Fibroblast of upper back skin (primary cell): ENCODE measurements around the gene ATP8A2.
"Not testable (repeated sequence)": the region's sequence is repeated elsewhere in the genome, so short reads cannot be mapped to it uniquely, and the experiment has no call there.

Experiments used
- DNase-seq: peaks from one replicate; pipeline ENCODE4 v3.0.0-alpha.2; 2013

The ATP8A2 gene

DNA sequence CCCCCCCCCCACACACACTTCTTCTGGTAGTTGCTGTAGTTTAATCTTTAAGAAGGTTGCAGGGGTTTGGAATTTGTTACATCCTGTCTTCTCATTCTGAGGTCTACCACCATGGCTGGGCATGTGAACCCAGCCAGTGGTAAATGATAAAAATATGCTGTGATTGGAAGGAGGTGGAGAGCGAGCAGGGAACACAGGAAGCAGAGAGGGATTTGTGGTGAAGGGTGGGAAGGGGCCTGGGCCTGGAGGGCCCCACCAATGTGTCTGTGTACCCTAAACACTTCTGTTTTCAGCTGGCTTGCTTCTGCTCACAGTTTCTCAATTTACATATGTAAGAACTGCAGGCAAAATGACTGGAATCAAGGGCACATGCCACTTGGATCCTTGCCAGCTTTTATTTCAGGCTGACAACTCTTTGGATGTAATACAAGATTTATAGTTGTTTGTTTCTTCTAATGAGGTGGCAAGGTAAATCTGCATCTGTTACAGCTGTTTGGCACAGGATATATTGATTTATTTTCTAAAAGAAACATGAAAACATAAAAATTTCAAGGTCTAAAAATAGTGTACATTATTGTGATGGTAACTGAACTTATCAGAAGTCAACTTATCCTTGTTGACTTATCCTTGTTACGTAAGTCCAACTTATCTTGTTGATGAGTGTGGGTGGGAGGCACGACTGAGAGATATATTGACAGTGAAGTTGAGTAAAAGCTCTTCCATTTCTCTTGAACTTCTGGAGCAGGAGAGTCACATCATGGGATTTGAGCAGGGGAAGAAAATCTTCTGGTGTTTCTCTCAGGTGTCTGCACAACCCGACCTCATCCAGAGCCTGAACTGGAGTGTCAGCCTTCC lies 366.8 kb downstream of the ATP8A2 start:
- DNase-seq, result peak; percentile 78

DNA sequence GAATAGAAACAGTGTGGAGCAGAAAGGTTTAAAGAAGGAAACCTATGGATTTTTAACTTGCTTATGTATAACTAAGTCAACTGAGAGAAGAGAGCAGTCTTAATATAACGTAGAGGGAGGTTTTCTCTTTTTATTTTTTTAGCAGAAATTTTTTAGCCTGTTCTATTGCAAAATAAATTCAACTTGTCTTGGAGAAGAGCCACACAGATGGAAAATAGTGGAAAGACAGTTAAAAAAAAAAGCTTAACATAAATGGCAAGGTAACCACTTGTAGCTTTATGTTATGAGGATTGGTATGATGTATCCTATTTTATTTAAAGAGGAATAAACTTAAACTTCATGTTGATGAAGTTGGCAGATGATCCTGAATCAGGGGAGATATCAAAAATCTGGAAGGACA lies 367.6 kb downstream of the ATP8A2 start:
- DNase-seq, result no peak

DNA sequence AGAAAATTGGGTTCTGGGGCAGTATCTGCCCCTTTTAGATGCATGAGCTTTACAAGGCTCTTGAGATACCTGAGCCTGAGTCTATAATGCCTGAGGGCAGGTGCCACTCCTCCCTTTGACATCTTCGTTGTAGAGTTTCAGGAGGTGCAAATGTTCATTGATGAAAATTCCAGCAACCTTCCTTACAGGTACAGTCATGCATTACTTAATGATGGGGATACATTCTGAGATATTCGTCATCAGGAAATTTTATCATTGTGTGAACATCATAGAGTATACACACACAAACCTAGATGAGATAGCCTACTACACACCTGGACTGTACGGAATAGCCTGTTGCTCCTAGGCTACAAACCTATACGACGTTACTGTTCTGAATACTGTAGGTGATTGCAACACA lies 370.0 kb downstream of the ATP8A2 start:
- DNase-seq, result no peak

DNA sequence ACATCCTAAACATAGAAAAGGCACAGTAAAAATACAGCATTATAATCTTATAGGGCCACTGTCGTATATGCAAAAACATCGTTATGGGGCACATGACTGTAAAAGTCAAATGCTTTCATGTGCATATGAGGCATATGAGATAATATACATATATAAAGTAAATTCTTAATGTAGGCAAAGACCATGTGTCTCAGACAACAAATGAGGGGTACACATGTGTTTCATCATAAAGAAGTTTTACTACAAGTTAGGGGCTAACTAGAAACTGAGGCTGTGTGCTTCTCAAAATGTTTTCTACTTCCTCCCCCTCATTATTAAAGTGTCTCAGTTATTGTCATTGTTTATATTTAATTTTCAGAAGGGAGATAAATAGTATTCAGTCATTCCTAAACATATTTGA lies 370.4 kb downstream of the ATP8A2 start:
- DNase-seq, result no peak

DNA sequence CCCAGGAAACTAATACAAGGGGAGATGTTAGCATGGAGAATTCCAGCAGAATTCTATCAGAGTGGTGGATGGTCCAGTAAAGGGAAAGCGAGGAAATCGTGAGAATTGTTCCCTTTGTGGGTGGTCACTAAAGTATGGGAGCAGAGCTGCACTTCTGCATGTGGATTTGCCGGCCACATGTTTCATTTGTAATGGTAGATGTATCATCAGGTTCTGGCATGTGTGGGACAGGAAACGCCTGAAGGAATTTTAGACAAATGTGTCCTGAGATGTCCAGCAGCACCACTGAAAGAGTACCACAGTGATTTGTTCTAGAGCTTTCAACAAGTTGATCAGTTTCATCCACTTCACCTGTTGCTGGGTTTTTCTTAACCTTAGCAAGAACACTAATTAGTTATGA lies 371.6 kb downstream of the ATP8A2 start:
- peak; percentile 51 for DNase-seq

DNA sequence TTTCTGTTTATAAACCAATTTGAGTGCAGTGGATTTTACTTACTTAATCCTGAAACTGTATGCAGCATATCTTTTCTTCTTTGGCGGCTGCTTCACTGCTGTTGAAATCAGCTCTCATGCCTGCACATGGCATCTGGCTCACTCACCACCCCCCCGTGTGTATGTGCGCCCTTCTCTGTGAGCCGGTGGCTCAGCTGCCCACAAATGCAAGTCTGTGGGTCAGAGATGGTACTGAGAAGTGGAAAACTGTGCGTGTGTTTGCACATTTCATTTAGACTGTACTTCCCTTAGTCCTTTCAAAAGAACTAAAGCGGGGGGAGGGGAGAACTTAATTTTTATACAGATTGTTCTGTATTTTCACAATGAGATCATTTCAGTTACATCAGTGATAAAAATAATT lies 372.4 kb downstream of the ATP8A2 start:
- DNase-seq, result no peak

DNA sequence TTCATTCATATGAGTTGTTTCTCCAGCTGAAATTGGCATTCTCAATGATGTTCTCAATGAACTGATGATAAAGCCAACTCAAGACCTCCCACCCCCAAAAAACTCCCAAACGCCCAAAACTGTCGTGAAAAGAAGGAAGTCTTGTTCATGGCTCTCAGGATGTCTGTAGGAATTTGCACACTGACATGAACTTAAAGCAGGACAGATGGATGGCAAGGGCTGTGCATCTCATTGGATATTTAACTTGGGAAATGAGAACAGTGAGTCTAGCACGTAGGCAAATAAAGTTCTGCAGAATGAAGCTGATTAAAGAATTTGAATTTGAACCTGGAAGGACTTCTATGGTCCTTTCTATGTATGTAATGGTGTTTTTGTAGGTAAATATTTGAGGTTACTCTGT lies 374.4 kb downstream of the ATP8A2 start:
- no peak for DNase-seq

DNA sequence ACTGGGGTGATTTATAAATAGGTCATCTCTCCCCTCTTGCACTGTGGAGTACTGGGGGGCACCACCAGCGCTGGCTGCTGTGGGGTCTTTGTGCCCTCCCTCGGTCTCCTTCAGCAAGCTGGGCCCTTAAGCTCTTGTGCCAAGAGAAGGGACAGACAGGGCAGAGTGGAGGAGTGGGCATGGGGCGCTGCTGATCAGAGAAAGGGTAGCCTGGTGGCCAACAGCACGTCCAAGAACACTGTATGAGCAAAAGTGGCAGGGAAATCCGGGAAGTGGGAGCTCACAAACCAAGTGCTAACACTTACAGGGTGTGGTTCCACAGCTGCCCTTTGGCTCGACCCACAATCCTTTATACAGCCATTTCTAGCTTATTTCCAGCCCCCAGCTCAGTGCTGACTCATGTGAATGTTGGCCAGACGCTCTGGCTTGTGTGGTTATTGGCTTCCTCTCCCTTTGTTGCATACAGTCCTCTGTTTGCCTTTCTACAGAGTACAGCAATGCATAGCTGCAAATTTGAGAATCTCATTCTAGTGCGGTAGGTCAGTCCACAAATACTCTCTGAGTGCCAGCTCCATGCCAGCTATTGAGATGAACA lies 381.3 kb downstream of the ATP8A2 start:
- peak; percentile 92 for DNase-seq

DNA sequence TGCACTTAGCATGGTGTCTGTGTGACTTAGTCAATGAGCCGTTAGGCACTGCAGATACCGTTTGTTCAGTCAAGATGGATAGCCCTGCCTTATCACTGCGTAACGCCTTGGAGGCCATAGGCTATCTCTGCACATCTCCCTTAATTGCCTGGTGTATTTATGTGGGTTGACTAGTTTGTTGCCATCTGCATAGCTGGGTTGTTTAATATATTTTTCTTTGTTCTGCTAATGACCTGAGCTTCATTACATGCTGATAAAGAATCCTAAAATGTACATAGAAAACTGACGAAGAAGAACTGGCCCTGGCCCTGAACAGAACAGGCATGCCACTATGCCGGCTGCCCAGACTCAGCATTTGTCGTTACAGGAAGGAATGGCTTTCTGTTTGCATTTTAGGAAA lies 382.2 kb downstream of the ATP8A2 start:
- DNase-seq, result no peak

DNA sequence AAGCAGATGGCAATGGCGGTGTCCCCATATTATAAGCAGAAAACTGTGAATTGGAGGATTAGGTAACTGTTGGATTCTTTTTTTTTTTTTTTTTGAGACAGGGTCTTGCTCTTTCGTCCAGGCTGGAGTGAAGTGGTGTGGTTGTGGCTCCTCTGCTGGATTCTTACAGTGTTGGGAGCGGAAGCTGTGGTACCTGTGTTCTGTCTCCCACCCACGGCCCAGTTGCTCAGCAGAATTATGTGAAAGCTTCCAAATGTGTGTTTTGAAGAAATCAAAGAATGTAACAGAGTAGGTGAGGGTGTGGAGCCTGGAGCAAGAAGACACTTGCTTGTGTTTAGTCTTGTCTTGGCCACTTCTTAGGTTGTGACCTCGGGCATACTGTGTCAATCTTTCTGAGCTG lies 384.5 kb downstream of the ATP8A2 start:
- no peak for DNase-seq

DNA sequence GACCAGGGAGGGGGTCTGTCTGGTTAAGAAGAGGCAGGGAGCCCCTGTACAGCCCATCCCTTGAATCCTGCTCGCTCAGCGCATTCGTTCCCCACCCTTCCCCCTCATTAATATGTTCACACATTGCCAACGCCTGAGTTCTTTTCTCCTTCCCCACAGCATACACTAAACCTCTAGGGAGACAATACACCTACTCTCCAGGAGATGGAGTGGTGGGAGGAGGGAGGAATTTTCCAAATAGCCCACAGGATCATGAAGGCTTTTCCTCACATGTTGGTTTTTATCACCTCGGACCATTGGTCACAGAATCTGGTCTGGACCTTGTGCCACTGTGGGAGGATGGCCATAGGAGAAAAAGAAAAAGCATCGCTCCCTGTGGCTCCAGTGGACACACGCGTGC lies 385.1 kb downstream of the ATP8A2 start:
- no peak for DNase-seq

DNA sequence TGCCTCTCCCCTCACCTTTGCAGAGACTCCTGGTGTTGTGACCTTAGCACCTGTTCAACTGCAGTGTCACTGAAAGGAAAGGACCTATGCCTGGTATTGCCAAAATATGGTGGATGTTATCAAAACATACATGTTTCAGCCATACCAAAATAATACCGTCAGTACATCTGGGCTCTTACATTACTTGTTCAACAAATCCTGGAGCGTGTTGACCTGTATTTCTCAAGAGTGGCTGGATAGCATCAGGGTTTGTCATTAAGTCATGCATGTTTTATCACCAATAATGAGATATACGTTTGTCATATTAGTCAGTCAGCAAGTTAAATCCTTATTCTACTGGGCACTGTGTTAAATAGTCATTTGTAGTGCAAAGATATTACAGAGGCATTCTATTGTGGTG lies 389.3 kb downstream of the ATP8A2 start:
- no peak for DNase-seq

DNA sequence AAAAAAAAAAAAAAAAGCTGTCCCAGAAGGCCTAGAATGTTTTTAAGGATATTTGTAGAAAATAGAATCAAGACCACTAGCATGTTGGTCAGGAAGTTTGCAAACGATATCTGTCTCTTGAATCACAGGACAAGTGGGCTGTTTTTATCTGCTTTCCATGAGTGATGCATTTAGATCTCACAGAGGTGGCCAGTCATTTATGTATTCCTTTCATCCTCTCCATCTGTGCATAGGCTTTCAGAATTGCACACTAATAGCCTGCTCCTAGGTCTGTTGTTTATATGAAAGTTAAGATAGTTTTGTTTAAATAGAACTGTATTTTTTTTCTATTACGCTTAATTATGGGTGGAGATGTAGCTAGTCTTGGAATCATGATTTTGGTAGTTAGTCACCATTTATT lies 390.5 kb downstream of the ATP8A2 start:
- DNase-seq, result no peak

DNA sequence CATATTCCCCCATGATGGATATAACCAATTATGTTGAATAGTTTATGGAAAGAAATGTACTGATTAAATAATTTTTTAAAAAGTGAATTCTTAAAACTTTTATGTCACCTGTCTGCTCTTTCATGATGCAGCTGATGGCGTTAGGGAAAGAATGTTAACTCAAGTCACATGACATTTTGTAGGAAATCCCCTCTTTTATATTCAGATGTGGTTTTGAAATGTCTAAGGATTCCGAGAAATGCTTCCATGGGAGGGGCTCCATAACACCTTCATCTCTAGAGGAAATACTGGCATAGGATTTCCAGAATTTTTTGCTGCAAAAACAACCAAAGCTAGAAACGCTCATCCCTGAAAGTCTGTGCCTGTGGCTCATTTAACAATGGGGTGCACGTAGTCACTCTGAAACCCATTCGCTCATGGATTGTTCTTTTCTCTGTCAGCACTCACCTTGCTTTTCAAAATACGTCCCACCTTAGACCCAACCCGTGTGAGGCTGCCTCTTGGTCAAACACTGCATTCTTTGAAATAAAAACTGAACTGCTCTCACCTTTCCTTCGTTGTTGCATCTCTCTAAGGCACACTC lies 391.1 kb downstream of the ATP8A2 start:
- no peak for DNase-seq

DNA sequence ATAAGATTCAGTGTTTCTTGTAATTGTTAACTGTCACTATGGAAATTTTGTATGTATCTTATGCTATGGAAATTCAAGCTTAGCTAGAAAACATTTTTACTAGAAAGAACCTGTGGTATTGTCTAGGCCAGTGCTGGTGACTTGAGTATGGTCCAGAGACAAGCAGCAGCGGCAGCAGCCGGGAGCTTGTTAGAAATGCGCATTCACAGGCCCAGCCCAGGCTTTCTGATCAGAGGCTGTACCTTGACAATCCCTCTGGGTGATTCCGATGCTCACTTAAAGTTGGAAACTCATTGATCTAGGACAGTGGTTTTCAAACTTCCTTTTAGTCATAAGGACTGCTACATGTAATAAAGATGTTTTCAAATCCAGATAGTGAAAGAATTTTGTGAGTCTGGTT lies 392.6 kb downstream of the ATP8A2 start:
- no peak for DNase-seq

DNA sequence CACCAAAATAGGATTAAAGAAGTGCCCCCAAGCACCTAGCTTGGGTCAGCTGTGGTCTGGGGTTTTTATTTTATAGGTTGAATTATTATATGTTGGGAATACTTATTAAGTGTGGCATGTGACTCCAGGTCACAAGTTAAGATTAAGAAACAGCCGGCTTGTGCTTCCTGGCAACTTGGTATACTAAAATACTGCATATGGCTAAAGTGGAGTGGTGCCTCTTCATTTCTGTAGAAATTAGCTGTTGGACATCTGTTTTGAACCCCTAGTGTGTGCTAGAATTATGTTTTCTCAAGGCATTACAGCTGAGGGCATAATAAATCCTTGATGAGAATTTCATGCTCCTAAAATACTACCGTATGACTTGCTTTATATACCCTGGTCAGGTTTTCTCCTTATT lies 393.5 kb downstream of the ATP8A2 start:
- DNase-seq, result no peak

DNA sequence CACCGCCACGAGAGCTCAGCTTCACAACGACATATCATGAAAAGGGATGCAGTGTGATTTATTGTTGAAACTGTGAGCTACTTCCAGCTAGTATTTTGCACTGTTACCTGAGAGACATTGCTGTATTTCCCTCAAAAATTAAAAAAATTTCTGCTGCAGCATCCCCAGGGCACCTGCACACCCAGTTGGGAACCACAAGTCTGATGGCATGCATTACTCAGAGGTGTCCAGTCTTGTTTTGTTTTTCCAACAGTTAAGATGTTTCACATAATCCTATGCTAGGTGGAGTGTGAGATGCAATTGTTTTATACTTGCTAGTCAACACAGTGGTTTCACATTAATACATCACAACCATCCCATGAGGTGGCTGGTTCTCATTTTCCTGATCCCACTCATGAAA lies 394.8 kb downstream of the ATP8A2 start:
- DNase-seq, result no peak

DNA sequence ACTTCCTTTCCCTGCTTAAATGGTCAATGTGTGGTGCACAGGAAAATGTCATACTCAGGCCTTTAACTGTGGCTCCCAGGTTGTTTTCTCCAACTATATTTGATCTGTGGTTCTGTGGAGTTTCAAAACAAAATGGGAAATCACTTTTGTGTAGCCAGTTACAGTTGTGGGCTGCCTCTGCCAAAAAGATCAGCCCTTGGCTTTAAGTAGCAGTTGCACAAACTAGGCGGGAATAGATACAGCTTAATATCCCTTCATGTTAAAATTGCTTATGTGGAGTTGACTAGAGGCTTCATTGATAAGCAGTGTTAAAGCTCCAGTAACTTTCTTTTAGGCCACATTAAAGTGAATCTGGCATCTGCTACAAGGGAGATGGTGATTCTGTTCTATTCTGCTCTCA lies 395.2 kb downstream of the ATP8A2 start:
- no peak for DNase-seq

DNA sequence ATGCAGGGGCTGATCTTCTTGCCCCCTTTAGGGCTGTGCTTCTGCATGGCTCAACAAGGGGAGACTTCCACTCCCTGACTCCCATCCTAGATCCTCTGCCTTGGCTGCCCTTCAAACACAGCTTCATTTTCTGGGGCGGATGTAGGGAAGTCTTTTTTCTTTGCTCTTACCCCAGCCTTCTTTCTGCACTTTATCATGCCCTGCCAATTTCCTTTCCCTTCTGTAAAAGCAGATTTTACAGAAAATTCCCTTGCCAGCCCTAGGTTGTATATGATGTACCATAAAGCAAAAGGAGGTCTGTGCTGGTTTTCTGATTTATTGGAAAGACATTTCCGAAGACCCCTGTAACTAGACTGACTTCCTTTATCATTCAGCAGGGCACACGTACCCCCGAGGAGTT lies 396.6 kb downstream of the ATP8A2 start:
- DNase-seq, result no peak

DNA sequence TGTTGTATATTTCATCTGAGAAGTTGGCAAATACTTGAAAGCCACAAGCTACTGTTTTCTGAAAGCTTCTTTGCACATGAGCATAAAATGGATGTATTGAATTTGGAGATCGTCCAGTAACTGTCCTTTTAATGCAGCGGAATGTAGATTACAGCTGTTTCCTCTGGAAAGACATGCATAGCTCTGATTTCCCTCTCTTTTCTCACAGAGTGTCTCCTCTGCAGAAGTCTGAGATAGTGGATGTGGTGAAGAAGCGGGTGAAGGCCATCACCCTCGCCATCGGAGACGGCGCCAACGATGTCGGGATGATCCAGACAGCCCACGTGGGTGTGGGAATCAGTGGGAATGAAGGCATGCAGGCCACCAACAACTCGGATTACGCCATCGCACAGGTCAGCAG lies 397.1 kb downstream of the ATP8A2 start:
- peak; percentile 71 for DNase-seq

DNA sequence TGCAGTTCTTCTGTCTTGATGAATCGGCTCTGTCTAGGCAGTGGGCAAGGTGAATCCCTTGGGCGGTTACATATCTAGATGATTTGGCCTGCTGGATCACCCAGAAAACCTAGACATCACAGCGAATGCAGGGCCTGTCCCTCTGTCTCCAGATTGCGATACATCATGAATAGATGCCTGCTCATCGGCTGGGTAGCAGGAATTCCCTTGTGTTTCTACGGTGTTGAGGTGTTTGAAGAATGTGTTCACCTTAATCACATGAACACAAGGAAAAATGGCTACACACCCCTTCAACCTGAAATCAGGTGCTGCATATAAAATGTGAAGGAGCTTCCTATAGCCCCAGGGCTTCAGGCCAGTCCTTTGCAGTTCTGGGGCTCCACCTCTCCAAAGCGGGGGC lies 398.8 kb downstream of the ATP8A2 start:
- DNase-seq, result no peak

DNA sequence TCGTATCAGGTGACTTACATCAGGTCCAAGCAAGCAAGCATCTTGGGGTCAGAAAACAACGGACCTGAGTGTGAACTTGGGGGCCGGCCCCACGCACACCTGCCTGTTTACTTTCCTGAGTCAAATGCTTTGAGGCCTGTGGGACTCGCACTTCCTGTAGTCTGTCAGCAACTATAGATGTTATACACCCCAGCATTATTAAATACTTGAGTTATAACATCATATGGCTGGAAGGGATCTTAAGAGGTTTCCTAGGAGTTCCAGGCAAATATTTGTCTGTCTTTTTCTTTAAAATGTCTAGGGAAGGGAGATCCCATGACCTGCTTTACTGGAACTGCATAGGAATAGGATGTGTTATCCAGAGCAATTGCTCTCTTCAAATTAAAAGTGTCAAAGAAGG lies 399.4 kb downstream of the ATP8A2 start:
- peak; percentile 63 for DNase-seq

DNA sequence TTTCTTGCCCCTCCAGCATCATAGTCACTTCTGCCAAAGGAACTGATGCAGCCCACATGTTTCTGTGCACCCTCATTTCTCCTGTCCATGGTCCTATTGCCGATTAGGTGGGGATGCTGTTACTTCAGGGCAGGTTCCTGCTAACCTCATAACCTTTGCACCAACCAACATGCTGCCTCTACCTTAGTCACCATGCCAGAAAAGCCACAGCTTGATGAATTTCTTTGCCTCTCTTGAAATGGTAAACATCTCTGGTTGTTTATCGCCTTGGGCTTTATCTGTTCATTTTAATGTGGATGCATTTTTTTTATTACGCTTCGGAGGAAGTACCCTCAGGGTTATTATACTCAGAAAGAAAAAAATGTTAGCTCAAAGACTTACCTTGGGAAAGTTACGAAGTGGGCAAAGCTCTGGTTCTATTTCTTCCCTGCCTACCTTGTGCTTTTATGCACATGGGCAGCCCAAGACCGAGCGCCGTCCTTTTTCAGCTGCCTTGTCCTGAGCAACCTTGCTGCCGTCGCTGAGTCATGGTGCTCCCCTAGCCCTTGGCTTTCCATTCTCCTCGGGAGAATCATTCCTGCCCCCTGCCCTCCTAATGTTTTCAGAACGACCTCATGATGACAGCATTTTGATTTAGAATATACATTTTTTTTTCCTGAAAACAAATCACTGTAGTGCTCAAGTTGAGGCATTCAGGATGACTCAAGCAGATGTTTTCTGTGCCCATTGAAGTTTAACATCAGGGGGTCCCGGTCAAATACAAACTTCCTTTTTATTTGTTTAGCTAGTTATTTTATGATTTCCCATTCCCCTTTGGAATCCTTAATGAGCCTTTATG lies 400.1 kb downstream of the ATP8A2 start:
- peak; percentile 83 for DNase-seq

DNA sequence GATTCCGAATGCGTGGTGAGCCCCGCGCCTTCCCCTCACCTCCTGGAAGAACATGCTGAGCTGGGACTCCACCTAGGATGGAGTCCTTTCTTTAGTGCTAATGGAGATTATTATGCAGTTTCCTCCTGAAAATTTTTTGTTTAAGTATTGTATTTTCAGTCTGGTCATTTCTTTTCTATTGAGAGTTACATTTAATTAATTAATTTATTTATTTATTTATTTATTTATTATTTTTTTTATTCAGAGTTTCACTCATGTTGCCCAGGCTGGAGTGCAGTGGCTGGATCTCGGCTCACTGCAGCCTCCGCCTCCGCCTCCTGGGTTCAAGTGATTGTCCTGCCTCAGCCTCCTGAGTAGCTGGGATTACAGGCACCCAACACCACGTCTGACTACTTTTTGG lies 400.8 kb downstream of the ATP8A2 start:
- DNase-seq, result not testable (repeated sequence)
